Stimulated activated CD4-positive, alpha-beta T cell treated with anti-CD3 and anti-CD28 coated beads, Interleukin-1b, Interleukin-23, amount 100 ng/mL, for 48 hours (primary cell): Measurements from ENCODE around the gene FSTL4.

Experiments
- DNase-seq: peaks from one replicate; pipeline ENCODE4 v3.0.0-alpha.2; 2020

The FSTL4 gene

DNA sequence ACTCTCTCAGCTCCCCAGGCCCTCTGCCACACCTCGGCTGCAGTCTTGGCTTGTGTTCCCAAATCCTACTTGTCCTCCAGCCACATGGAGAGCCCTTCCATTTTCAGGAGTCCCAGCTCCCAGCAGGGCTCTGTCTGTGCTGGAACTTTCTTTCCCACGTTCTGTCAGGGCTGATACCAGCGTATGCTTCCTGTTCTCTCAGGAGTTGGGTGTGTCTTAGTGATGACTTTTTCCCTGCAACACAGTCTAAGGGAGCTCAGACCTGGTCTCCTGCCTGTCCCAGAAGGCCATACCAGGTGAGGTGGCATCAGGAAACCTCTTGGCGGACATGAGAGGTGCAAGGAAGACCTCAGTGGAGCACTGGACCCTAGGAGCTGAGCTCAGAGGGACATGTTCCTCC lies 334.0 kb downstream of the FSTL4 start:
- DNase-seq, result no peak

DNA sequence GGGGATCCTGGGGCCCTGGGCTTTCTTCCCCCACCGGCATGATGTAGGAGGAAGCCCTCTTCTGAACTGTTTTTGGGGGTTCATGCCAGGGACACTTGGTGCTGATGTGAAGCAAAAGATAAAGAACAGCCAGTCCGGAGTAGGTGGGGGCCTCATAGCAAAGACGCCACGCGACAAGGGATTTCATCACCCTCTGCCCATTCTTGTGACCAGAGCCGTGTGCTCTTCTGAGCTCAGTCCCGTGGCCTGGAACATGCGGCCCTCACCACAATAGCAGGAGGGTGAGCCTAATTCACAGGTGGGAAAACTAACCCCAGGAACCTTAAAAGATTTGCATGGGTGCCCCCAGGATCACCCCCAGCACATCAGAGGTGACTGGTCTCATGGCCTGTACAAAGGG lies 334.6 kb downstream of the FSTL4 start:
- no peak for DNase-seq

DNA sequence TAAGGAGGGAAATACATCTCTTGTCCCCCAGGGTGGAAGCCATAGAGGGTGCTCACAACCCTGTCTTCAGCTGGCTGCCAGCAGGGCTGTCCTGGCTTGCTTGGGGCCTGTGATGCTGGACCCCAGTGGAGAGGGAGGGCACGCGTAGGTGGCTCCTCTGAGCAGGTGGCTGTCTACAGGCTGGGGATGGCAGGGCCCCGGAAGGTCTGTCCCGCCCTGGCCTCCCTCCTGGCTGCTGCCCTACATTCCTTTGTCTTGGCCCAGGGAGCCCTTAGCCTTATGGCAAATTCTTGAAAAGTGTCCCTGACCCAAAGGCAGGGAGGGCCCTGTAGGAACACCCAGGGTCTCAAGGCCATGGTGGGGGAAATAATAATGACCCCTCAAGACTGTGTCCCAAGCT lies 336.2 kb downstream of the FSTL4 start:
- DNase-seq, result no peak

DNA sequence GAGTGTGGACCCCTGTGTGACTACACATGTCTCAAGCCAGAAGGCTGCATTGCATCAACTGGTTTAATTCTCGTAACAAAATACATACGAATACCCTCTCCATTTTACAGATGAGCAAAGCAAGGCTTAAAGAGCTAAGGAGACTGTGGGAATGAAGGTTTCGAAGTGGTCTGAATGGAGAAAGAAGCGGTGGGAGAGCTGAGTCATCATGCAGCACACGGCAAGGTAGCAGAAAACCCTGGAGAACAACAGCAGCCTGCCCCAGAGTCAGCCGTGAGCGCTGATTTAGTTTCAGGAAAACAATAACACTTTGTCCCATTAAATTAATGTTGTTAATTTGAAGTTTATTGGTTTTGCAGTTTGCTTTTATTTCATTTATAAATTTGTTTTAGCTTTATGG lies 336.7 kb downstream of the FSTL4 start:
- no peak for DNase-seq

DNA sequence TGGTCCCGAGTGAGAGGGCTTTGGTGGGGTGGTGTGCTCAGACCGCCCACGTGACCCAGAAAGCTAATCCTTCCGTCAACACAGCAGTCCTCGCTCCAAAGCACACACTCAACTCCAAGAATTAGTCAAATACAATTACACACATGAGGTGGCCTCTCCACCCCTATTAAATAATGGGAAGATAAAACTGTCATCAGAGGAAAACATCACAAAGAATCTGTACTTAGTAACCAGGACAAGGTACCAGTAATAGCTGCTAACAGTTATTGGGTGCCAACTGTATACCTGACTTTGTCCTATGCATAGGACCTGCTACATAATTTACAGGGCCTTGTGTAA lies 337.8 kb downstream of the FSTL4 start:
- DNase-seq, result no peak

DNA sequence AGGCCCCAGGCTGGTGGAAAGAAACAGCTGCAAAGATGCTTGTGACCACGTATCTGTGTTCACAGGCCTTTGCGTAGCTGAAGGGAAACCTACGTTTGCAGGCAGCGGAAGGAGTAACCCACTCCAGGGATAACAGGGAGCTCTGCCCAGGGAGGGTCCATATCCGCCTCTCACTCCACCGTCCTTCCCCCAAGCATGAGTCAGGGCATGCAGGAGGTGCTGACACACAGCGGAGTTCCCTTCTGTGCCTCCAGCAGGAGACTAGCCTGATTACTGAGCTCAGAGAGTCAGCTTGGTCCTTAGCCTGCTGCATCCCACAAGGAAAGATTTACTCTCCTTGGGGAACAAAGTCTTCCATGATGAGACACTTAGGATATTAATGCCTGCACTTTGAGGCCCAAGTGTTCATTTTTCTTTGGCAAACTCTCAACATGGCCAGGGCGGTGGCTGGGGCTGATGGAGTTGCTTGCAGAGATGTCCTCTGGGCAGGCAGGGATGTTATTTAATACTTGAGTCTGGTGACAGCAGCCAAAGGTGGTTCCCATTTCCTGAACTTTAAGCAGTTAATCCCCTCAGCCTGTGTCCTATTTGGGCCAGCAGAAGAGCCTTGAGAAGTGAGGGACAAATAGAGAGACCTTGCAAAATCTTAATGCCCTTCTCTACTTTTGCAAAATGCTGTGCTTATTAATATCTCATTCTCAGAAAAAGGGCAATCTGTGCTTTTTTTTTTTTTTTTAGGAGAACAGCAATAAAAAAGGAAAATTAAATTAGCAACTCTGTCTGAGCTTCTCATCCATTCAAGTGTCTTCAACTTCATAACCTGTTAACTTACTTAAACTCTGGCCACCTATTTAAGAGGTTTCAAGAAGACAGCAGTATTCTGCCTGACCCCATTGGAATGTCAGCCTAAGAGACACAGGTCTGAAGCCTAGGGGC lies 338.4 kb downstream of the FSTL4 start:
- no peak for DNase-seq

DNA sequence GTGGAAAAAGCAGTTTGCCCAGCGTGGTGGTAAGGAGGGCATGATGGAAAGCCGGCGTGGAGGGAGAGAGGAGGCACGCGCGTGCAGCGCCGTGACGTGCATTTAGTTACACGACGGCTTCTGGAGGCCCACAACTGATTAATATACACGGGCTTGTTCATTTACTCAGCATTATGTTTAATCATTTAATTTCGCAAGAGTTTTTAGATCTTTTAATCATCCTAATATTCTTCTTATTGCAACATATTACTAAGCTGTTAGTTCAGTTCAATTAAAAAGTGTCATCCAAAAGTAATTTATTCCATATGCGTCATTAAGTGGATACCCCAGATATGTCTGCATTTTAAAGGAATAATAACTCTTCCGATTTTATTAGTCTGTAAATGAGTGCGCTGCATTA lies 340.0 kb downstream of the FSTL4 start:
- DNase-seq, result no peak

DNA sequence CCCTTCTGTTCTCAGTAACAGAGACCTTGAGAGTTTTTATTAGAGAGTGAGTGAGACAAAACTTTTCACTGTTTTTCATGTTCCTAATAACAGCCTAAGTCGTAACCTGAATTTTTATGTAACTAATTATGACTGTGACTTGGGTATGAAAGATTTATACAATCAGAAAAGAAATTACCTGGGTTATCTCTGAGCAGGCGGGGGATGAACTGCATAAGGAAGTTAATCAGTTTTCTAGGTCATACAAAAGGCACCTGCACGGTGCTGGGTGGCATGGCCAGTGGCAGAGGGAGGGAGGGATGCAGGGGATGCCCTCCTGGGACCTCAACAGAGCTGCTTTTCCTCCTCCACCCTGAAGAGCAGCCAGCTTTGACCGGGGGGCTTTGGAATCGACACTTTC lies 340.7 kb downstream of the FSTL4 start:
- no peak for DNase-seq

DNA sequence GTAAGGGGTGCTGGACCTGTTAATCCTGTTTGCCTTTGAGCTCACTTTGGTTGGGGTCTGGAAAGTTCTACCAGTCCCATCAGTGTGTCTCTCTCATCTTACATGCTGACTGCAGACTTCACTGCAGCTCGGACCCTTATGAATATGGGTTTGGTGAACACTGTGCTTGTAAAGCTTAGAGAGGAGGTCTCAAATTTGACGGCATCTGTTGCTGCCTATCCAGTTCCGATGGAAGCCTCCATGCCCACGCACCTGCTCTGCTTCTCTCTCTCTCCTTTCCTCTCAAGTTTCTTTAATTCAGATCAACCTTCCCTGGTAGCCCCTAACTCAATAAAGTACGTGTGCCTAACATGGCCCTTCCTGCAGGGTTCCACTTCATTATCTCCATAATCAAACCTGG lies 342.6 kb downstream of the FSTL4 start:
- DNase-seq, result no peak

DNA sequence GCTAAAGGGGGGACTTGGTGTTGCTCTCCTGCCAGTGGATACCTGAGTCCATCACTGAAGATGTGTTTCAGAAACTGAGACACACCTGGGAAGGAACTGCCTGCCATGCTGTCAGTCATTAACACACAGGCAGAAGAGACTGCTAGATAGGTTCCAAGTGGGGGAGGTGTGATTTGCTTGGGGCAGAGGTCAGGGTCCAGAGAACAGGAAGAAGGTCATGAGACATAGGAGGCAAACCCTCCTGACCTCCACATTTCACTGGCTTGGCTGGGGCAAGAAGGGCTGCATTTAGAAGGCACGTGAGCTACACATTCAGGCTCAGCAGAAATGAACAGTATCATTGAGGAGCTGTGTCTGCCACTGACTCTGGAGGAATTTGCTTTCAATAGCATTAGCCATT lies 344.7 kb downstream of the FSTL4 start:
- no peak for DNase-seq

DNA sequence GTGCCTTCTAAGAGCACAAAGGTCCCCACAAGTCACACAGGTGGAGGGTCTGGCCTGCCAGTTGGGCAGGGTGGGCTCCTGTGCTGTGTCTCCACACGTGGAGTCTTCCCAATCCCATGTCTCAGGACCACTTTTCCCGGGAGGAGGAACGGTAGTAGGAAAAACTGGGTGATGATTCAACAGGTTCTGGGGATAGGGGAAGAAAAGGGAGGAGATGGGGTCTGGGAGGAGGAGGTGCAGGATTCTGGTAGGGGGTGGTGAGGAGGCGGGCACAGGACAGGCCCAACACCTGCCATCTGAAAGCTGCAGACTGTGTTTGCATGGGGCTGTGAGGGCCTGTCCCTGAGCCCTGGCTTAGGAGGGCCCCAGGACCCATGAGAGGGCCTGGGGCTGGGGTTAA lies 345.4 kb downstream of the FSTL4 start:
- DNase-seq, result no peak

DNA sequence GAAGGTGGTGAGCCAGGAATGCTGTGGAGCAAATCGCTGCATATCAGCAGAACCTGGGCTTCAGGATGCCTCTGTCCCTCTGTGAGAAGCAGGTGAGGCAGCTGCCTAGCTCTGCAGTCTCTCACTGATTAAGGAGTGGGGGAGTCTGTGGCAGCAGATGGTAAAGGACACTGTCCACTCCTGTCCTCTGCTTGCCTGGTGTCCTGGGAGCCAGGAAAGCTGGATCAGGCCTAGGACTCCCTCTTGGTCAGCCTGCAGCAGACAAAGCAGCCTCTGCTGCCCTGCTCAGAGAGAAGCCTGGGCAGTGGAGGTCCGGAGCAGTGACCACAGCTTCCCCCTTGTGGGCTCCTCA lies 345.8 kb downstream of the FSTL4 start:
- no peak for DNase-seq

DNA sequence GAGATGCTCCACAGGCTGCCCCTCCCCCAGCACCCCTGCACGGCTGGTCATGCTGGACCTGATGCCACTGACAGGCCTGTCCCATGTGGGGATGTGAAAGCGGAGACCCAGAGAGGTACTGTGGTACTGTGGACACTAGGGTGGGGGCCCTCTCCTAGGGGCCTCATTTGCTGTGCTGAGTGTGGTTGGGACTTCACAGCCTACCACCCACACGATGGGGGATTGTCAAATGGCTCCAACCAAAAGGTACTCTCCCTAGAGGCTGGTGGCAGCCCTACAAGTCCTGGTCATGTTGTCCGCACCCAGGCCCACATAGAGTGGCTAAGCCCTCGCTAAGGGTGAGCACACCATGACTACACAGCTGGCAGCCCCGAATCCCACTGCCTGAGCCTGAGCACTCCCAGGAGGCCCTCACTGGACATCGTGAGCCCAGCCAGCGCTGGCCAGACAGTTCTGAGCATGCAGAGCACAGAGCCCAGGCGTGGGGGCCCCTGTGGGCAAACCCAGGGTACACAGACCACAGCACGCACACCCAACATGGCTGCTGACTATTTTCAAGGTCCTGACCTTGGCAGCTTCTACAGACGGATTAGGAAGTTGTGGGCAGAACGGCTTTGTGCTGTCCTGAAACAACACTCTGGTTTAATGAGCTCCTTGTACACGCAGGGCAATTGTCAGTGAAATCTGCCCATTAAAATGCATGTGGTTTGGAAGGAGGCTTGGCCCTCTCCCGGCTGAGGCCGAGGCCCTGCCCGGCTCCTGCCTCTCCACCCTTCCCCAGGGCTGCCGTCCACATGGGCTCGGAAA lies 346.4 kb downstream of the FSTL4 start:
- no peak for DNase-seq

DNA sequence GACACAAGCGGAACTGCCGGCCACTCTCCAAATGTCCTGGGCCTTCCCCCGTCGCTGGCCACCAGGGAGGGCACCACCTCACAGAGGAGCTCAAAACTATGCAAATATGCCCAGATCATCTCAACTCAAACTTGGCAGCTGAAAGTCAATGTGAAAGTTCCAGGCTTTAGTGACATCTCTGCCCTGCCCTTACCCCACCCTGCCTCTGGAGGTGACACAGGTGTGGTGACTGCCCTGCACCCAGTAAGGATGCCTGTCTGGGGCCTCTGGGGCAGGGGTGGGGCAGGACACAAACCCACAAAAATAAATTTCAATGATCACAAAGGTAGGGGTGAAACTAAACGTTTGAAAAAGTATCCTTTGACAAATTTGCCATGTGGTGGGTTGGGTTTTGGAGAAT lies 347.1 kb downstream of the FSTL4 start:
- no peak for DNase-seq

DNA sequence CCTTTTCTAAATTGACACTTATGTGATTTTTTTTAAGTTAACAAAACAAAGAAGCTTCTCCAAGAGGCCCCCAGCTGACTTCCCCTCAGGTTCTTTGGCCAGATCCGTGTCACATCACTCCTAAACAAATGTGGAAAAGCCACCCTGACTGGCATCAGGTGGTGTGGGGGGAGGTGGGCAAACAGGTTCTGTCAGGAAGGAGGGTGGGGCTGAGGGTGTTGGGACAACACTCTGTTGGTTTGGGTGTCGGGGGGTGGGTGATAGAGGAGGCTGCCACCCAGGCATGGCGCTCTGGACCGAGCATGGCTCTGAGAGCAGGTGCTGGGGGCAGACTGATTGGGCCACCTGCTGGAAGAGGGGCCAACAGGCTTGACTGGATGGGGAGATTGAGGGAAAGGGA lies 349.7 kb downstream of the FSTL4 start:
- no peak for DNase-seq

DNA sequence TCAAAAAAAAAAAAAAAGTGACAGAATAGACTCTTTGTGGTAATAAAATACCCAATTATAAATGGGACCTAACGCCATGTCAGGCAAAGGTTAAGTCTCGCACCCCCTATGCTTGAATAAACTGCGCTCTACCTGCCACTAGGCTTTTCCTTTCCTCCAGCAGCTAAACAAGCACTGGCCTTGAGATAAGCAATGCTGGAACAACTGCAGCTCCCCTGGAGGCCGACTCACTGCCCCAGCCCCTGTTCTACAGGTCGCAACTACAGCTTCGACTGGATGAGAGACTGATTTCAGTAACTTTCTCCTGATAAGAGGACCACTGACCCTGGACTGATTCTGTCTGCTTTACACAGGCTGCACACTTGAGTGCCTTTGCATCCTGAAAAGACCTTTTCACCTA lies 350.3 kb downstream of the FSTL4 start:
- DNase-seq, result no peak

DNA sequence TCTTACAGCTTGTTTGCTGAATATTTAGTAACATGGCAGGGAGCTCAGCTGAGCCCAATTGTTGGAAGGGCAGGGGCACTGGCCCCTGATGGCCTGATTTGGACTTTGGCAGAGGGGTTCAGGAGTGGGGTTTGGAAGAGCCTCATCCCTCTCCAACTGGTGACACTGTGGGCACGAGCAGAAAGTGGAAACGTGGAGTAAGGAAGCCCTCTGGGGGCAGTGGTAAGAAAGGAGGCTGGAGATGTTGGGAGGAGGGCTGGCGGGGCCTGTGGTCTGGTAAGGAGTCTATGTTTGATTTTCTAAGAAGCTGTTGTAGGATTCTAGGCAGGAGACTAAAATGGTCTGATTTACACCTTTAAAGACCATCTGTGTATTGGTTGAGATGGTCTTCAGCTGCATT lies 351.6 kb downstream of the FSTL4 start:
- no peak for DNase-seq

DNA sequence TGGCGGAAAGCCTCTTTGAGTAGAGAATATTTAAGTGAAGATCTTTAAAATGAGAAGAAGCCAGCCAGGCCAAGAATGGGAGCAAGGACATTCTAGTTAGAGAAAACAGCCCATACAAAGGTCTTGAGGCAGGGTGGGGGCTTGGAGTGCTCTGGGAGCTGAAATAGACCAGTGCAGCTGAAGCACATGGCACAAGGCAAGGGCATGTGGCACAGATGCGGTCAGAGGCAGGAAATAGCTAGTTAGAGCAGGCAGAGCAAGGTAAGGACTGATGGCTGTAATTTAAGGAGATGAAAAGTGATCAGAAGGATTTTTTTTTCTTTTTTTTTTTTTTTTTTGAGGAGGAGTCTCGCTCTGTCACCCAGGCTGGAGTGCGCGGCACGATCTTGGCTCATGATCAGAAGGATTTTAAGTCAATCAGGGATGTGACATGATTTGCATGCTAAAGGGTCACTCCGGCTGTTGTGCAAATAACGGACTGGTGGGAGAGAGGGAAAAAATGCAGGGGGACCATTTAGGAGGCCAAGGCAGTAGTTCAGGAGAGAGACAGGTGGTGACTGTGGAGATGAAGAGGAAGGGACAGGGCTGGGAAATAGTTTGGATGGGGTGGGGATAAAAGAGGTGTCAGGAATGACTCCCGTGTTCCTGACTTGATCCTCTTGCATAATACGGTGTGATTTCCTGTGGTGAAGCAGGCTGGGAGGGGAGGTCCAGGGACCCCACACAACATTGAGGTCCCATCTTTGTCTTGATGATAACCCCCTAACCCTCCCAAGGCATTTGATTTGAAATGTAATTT lies 352.9 kb downstream of the FSTL4 start:
- DNase-seq, result no peak

DNA sequence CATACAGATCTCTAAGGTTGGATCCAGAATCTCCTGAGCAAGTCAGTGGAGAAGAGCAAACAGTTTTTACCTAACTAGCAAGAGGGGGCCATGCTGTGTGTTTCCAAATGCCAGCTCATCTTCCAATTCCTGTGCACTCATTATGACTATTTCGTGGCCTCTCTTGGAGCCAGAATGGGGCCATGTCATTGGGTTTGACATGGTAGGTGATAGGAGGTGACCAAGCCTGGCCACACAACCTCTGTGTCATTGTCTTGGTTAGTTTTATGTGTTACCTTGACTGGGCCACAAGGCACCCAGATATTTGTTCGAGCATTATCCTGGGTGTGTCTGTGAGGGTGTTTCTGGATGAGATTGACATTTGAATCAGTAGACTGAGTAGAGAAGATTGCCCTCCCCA lies 354.4 kb downstream of the FSTL4 start:
- peak; percentile 46 for DNase-seq

DNA sequence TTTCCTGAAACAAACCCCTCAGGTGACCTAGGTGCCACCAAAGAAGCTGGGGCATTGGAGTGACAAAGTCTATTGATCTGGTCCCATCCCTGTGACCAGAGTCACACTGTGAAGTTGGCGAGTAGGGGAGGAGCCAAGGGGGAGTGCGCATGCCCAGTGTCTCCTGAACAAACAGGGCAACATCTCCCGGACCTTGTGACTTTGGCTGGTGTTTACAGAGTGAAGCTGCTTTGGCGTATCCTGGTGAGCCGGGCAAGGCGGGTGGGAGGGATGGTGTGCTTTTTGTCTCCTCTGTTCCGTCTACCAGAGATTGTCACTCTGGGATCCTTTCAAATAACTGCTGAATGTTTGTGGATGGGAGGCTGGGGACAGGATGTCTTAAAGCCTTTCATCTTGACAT lies 356.1 kb downstream of the FSTL4 start:
- DNase-seq, result no peak

DNA sequence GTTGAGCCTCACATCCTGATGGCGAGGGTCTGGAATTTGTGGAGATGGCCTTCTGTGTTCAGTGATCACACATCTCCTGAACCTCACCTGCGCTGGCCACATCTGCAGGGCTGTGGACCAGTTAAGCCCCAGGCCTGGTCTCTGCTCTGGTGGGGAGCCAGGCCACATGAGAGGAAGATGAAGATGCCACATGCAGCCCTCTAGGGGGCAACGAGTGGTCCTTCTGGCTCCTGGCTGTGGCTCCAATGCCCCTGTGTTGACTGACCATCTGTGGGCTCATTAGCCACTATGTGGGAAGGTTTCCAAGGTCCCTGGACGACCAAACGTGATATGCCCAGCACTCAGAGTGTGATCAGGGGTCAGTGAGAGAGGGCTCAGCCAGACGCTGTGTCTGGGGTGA lies 357.5 kb downstream of the FSTL4 start:
- no peak for DNase-seq

DNA sequence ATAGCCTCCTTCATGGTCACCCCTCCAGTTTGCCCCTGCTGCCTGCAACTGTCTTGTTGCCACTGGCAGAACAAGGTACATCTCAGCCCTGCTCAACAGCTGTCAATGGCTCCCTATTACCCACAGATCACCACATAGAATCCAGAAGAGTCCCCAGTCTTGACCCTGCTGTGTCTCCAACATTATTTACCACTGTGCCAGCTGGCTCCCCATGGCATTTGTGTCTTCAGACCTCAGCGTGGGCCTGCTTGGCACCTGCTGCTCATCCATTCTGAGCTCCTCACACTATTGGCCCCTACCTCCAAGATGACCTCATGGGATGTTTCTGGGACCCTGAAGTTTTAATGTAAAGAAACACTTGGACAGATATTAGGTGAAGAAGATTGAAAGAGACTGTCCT lies 358.7 kb downstream of the FSTL4 start:
- DNase-seq, result no peak

DNA sequence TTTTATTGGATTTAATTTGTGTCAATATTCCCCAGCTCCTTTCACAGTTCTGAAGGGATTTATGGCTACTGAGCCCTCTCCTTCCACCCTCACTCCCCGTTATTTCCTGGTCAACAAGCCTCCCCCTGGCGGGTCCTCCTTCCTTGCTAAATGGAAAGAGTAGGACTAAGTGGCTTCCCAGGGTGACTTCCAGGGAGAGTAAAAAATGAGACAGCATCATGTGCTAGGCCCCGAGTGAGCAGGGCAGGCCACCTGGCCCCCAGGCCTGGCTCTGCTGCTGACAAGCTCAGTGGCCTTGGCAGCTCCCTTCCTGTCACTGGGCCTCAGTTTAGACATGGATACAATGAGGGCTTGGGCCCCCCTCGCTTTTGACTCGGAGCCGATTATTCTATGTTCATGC lies 359.3 kb downstream of the FSTL4 start:
- DNase-seq, result no peak

DNA sequence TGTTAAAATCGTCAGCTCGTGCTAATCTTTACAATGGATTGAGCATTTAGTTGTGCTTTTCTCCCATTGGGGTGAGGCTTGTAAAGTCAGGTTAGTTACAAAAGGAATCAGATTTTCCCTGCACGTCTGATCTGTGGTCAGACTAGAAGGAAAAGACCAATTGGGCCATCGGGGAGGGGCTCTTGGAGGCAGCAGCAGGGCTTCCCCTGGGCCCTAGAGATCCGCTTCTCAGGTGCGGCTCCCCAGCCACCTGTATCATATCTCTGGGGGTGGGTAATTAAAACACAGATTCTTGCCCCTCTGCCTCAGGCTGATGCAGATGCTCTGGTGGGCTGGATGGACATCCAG lies 360.2 kb downstream of the FSTL4 start:
- DNase-seq, result no peak
